Vagina (tissue), 2 donors: Measurements from ENCODE around the gene STT3B. TPM values are rescaled to one million over a fixed set of nuclear protein-coding genes. Genes with fewer than 3 reads are reported as not detected.

ENCODE experiments used
- DNase-seq, 2 donors: peaks; one replicate each; pipeline ENCODE4 v3.0.0-alpha.2; 2017; ENCODE audit errors: extremely low spot score in 2 of 2
- H3K27ac ChIP-seq: fragments of 200-600 bp; sonication (generic); one replicate; pipeline ENCODE4 v1.5.1; 2019
- H3K27me3 ChIP-seq: fragments of 200-600 bp; sonication (generic); one replicate; pipeline ENCODE4 v1.5.1; 2019
- H3K36me3 ChIP-seq, 2 donors: fragments of 200-600 bp; sonication (generic); one replicate each; pipeline ENCODE4 v1.5.1; 2017 to 2019
- H3K4me1 ChIP-seq: fragments of 200-600 bp; sonication (generic); one replicate; pipeline ENCODE4 v1.5.1; 2019
- H3K4me3 ChIP-seq, 2 donors: fragments of 200-600 bp; sonication (generic); 1 replicate in 1 of 2; 2 replicates in 1 of 2; pipeline ENCODE4 v1.5.1; 2016 to 2019
- H3K9me3 ChIP-seq: fragments of 200-600 bp; sonication (generic); one replicate; pipeline ENCODE4 v1.5.1; 2019
- CTCF ChIP-seq, 3 experiments: fragments of 450-650 bp in 2 of 3; fragments of 200-600 bp in 1 of 3; sonication (generic) in 1 of 3; IDR thresholded peaks; one replicate each; pipeline ENCODE4 v1.5.1; 2017 to 2019; ENCODE audit warnings: antibody characterized with exemption in 3 of 3, mild to moderate bottlenecking in 2 of 3, moderate library complexity in 2 of 3
- POLR2A ChIP-seq, 2 donors: fragments of 450-650 bp; IDR thresholded peaks; one replicate each; pipeline ENCODE4 v1.6.1; 2017; ENCODE audit warnings: antibody characterized with exemption in 2 of 2, mild to moderate bottlenecking in 2 of 2, moderate library complexity in 2 of 2
- POLR2AphosphoS5 ChIP-seq, 2 donors: sonication (generic); formaldehyde crosslinking; IDR thresholded peaks; one replicate each; pipeline ENCODE4 v1.9.0; 2017; ENCODE audit warnings: antibody characterized with exemption in 2 of 2, mild to moderate bottlenecking in 2 of 2, low read depth in 1 of 2; ENCODE audit not compliant: insufficient read depth in 1 of 2
- intact Hi-C: fragments of 100-400 bp; cut with DNase I; formaldehyde crosslinking; loops from one replicate; pipeline ENCODE4 v1.15.1; 2023
- total RNA-seq: library from RNA; depleted of rRNA; stranded (reverse); fragments of >200 nt; gene quantifications from one replicate; pipeline ENCODE4 v1.2.3, GENCODE V29; 2016

The STT3B gene
- total RNA-seq, 1 donor from 2014 or later: 65.3 TPM

GRCh38 chr3:31606453-31606852, 73.7 kb downstream of the STT3B start:
- Histone ChIP-seq H3K4me3 (no peak overlapping the region), H3K27me3 (no peaks in the 10 kb centered on the region), H3K36me3 (peaks cover 4 to 6% of the 10 kb centered on the region in 2 donors), H3K9me3 (no peaks in the 10 kb centered on the region), H3K27ac (no peak overlapping the region), H3K4me1 (no peaks in the 10 kb centered on the region)
- no peak for DNase-seq
- no peak for TF ChIP-seq CTCF (IDR thresholded peaks at IDR 0.05)
- intact Hi-C loops: no loop called here

DNA sequence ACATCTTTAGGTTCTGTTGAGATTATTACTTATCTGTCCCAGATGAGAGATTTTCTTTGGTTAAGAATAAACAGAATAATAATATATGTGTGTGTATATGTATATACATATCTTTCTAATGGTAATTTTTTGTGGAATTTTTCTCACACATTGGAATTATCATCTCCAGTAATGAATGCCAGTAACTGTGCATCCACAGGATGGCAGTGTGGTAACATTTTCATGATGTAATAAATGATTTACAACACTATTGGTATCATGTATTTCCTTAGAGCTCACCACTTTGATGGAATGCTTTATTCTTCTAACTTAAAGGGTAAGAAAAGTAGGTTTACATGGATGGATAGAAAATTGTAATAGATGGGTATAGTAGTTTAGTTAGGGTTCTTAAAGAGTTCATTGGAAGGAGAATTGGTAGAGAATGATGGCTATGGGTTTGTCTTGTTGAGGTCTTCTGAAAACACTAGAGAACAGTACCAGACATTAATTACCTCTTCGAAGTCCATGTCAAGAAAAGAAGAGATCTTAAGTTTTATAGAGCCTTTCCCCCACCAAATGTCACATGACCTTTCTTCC, 78.1 kb downstream of the STT3B start:
- Histone ChIP-seq H3K9me3 (no peaks in the 10 kb centered on the region), H3K27me3 (no peaks in the 10 kb centered on the region), H3K27ac (no peak overlapping the region), H3K4me1 (peaks cover 6% of the 10 kb centered on the region), H3K4me3 (no peak overlapping the region), H3K36me3 (peaks cover 0 to 6% of the 10 kb centered on the region in 2 donors)
- TF ChIP-seq POLR2A (IDR thresholded peaks at IDR 0.05) (no peak), CTCF (IDR thresholded peaks at IDR 0.05) (peak in 2 of 3 experiments; percentile 12 to 54)
- no peak for DNase-seq
- intact Hi-C loops: no loop called here

DNA sequence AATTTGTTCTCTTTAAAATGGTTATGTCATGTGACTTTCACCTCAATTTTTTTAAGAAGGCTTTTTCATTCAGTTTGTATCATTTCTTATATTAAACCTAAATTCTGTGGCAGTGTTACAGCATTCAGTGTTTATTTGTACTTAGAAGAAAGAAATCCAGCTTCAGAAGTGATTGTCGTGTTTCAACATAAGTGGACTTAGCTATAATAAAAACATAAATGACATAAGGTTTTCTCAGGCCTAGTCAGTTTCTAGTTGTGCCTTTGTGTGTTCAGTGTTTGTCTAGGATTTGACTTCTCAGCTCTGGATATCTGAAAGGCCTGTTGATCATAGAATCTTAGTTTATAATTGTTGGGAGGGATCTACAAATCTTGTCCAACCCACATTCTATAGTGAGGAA, 80.5 kb downstream of the STT3B start:
- intact Hi-C loops: no loop called here

DNA sequence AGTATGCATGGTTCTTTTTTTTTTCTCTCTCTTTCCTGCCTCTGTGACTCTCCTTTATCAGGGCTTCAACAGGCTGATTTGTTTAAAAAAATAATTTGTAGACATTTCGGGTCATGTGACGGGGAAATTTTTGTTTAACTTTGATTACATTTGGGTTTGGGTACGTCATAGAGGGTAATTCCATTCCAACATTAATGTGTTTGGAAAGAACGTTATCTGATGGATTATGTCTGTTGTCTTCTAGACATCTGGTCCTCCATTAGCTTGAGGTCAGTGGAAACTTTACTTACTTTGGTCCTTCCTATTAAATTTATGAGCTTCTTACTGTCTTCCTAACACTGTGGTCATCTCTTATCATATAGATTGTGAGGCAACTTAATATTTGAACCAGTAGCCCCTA, 80.9 kb downstream of the STT3B start:
- H3K4me3 ChIP-seq: no peak overlapping the region
- TF ChIP-seq POLR2A (IDR thresholded peaks at IDR 0.05) (no peak), CTCF (IDR thresholded peaks at IDR 0.05) (no peak), POLR2AphosphoS5 (IDR thresholded peaks at IDR 0.05; ENCODE audit: insufficient read depth in 1 of 2, low read depth in 1 of 2) (no peak)
- H3K36me3 ChIP-seq: no peaks in the 10 kb centered on the region
- peaks cover 10% of the 10 kb centered on the region for H3K4me1 ChIP-seq
- no peaks in the 10 kb centered on the region for H3K9me3 ChIP-seq
- DNase-seq: no peak
- no peaks in the 10 kb centered on the region for H3K27me3 ChIP-seq
- intact Hi-C loops: no loop called here
- no peak overlapping the region for H3K27ac ChIP-seq

More for the DNA sequence above, 80.5 kb downstream of the STT3B start:
- TF ChIP-seq CTCF (IDR thresholded peaks at IDR 0.05) (no peak), POLR2AphosphoS5 (IDR thresholded peaks at IDR 0.05; ENCODE audit: insufficient read depth in 1 of 2, low read depth in 1 of 2) (no peak), POLR2A (IDR thresholded peaks at IDR 0.05) (no peak)
- Histone ChIP-seq H3K27ac (no peak overlapping the region), H3K4me1 (peaks cover 10% of the 10 kb centered on the region), H3K36me3 (no peaks in the 10 kb centered on the region), H3K9me3 (no peaks in the 10 kb centered on the region), H3K4me3 (no peak overlapping the region), H3K27me3 (no peaks in the 10 kb centered on the region)
- DNase-seq: no peak

DNA sequence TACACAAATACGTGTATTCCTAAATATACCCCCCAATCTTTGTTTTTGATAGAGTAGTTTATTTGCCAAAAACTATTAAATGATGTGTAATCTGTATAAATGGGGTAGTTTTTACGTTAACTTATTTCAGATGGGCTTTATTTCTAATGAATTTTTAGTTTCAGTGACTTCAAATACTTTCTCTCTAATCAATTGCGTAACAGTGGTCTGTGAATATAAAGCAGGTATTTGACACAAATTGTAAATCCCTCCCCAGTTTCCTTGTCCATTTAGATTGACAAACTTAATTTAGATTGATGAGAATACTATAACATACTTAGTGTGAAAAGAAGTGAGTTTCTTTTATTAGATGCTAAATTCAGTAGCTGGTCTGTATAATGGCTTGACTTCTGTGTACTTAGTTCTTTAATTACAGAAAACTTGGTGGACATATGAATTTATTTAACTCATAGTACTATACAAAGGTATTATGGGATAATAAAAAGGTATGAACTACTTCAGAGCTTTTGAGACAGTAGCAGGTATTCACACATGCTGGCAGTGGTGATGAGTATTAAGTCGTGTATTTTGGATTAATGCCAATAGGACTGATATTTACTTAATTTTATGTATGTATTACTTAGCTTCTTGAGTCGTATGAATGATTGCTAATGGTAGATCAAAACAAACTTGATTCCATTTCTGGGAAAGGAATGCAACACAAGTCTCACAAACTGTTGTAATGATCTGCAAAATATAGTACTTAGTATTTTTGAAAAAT, 81.6 kb downstream of the STT3B start:
- TF ChIP-seq POLR2AphosphoS5 (IDR thresholded peaks at IDR 0.05; ENCODE audit: insufficient read depth in 1 of 2, low read depth in 1 of 2) (no peak), POLR2A (IDR thresholded peaks at IDR 0.05) (no peak), CTCF (IDR thresholded peaks at IDR 0.05) (no peak)
- H3K27me3 ChIP-seq: no peaks in the 10 kb centered on the region
- H3K4me3 ChIP-seq: no peak overlapping the region
- no peaks in the 10 kb centered on the region for H3K9me3 ChIP-seq
- no peak for DNase-seq
- H3K4me1 ChIP-seq: peaks cover 10% of the 10 kb centered on the region
- intact Hi-C loops: no loop called here
- H3K36me3 ChIP-seq: peaks cover 0 to 5% of the 10 kb centered on the region in 2 donors
- no peak overlapping the region for H3K27ac ChIP-seq
